BJ (cell line): ENCODE results near the gene PRTG. TPM values are rescaled to one million over a fixed set of nuclear protein-coding genes. Genes with fewer than 3 reads are reported as not detected.

Experiments
- CTCF ChIA-PET: fragments of 350-600 bp; formaldehyde crosslinking; extraction: SDS; loops from one replicate; lab custom pipeline; 2021; ENCODE audit warnings: antibody characterized with exemption, inconsistent platforms; lab: Yijun Ruan, JAX
- POLR2A ChIA-PET: fragments of 300-600 bp; sonication (Branson Sonifier 250); formaldehyde crosslinking; extraction: SDS; loops from one replicate; lab custom pipeline; 2021; ENCODE audit warnings: antibody characterized with exemption; lab: Charles Lee
- DNase-seq: peaks from one replicate; pipeline ENCODE4 v3.0.0-alpha.2; 2011; ENCODE audit warnings: low read depth
- H3K27me3 ChIP-seq: 2 replicates; pipeline ENCODE4 v1.6.0; 2011; ENCODE audit warnings: low read length; ENCODE audit not compliant: control insufficient read depth, insufficient read depth
- H3K36me3 ChIP-seq: 2 replicates; pipeline ENCODE4 v1.5.1; 2011; ENCODE audit warnings: low read length; ENCODE audit not compliant: control insufficient read depth, insufficient read depth
- H3K4me3 ChIP-seq: 2 replicates; pipeline ENCODE4 v1.5.1; 2011; ENCODE audit warnings: low read depth, mild to moderate bottlenecking, control low read depth, low read length
- polyA plus RNA-seq: library from polyadenylated mRNA; depleted of rRNA; stranded (reverse); fragments of >200 nt; gene quantifications from 2 replicates; pipeline ENCODE4 v1.2.3, GENCODE V29; 2011
- TF ChIP-seq, protein P1 (sequence below): IDR thresholded peaks from 2 replicates; pipeline ENCODE4 v1.5.1; 2011; ENCODE audit warnings: low read depth, mild to moderate bottlenecking, control low read depth, inconsistent platforms, low read length, moderate library complexity; ENCODE audit not compliant: insufficient read depth

Gene PRTG
- polyA plus RNA-seq, 1 experiment: 0.94 TPM

DNA sequence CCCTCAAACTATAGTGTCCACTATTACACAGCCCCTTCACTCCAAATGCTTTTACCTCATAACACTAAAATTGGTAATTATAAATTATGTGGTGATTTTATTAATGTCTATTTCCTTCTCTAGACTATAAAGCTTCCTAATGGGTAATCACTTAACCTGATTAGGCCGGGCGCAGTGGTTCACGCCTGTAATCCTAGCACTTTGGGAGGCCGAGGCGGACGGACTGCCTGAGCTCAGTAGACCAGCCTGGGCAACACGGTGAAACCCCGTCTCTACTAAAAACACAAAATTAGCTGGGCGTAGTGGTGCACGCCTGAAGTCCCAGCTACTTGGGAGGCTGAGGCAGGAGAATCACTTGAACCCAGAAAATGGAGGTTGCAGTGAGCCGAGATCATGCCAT, 83.5 kb downstream of the PRTG start:
- CTCF ChIA-PET: interaction anchor here (0.6 to 2.0 kb wide), 4 partner anchors 9 to 186 kb away, joined by 3 to 9 read pairs (median 3); no protein-coding TSS in a partner anchor
- no peak overlapping the region for H3K4me3 ChIP-seq
- no peaks in the 10 kb centered on the region for H3K27me3 ChIP-seq
- TF ChIP-seq, protein P1, sequence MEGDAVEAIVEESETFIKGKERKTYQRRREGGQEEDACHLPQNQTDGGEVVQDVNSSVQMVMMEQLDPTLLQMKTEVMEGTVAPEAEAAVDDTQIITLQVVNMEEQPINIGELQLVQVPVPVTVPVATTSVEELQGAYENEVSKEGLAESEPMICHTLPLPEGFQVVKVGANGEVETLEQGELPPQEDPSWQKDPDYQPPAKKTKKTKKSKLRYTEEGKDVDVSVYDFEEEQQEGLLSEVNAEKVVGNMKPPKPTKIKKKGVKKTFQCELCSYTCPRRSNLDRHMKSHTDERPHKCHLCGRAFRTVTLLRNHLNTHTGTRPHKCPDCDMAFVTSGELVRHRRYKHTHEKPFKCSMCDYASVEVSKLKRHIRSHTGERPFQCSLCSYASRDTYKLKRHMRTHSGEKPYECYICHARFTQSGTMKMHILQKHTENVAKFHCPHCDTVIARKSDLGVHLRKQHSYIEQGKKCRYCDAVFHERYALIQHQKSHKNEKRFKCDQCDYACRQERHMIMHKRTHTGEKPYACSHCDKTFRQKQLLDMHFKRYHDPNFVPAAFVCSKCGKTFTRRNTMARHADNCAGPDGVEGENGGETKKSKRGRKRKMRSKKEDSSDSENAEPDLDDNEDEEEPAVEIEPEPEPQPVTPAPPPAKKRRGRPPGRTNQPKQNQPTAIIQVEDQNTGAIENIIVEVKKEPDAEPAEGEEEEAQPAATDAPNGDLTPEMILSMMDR: no peak
- DNase-seq: no peak
- no peaks in the 10 kb centered on the region for H3K36me3 ChIP-seq
- POLR2A ChIA-PET: no interaction called here

DNA sequence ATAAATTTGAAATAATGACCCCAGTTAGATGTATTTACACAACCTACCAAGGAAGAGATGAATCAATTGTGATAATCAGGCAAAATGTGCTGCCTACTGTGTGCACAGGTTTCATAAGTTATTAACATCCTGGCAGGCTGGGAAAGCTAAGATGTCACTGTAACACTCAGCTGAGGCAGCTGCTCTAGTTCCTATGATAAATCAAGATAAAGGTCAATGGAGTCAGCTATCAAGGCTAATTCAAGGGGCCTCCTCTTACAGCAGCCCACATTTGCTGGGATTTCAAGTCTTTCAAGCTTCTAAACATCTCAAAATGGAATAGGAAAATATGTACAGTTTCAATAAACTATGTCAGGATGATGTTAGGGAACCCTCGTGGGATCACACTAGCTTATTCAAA, 84.1 kb downstream of the PRTG start:
- Histone ChIP-seq H3K36me3 (no peaks in the 10 kb centered on the region), H3K4me3 (no peak overlapping the region), H3K27me3 (no peaks in the 10 kb centered on the region)
- no peak for DNase-seq
- POLR2A ChIA-PET: no interaction called here
- CTCF ChIA-PET: interaction anchor here (1.0 to 2.0 kb wide), 2 partner anchors 10 kb away, joined by 3 to 9 read pairs; no protein-coding TSS in a partner anchor
- TF ChIP-seq, protein P1: no peak

DNA sequence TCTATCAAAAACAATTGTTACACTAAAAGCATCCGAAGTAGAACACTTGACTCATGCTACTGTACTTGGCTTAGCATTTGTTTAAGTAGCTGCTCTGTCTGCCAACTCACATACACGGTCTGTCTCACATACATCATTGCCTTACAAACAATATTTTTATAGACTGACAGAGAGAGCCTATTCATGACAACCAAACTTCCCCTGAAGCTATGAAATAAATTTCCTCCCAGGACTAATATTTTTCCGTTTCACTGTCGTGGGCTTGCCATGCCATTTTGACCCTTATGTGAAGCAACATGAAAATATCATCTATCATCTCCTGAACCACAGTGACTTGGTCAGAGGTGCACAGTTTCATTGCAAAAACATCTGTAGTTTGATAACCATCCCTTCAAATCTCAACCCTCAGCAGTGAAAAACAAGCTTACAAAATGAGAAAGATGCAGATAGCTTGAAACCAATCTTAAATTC, 88.4 kb downstream of the PRTG start:
- ChIA-PET CTCF (no interaction called here), POLR2A (no interaction called here)
- TF ChIP-seq, protein P1: no peak
- no peak overlapping the region for H3K4me3 ChIP-seq
- H3K36me3 ChIP-seq: no peaks in the 10 kb centered on the region
- no peak for DNase-seq
- H3K27me3 ChIP-seq: no peaks in the 10 kb centered on the region

DNA sequence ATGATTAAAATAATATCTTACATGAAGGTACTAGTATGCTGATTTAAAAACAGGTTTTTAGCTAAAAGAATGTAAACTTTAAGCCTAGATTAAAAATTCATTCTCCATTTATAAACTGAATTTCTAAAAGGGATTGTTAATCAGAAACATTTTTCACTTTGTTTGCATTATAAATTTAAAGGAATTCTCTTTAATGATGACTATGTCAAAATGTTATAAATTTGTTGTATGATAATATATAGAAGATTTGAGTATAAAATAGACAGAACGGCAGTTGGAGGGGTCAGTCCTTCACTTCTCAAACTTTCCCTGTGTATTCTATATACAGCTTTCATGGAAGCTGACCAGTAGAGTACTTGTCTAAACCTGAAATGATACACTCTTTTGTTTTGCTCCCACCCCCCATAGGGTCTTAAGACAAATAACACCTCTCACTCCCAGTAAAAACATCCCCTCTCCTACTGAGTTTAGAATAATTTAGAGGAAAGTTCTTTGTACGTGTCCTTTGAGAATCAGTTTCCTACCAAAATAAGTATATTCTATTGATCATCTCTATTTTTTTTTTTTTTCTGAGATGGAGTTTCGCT, 90.0 kb downstream of the PRTG start:
- Histone ChIP-seq H3K4me3 (no peak overlapping the region), H3K27me3 (no peaks in the 10 kb centered on the region), H3K36me3 (no peaks in the 10 kb centered on the region)
- ChIA-PET POLR2A (no interaction called here), CTCF (interaction anchor here (1.0 kb wide), 1 partner anchor 11 kb away, joined by 3 read pairs; no protein-coding TSS in a partner anchor)
- TF ChIP-seq, protein P1: no peak
- DNase-seq: no peak

DNA sequence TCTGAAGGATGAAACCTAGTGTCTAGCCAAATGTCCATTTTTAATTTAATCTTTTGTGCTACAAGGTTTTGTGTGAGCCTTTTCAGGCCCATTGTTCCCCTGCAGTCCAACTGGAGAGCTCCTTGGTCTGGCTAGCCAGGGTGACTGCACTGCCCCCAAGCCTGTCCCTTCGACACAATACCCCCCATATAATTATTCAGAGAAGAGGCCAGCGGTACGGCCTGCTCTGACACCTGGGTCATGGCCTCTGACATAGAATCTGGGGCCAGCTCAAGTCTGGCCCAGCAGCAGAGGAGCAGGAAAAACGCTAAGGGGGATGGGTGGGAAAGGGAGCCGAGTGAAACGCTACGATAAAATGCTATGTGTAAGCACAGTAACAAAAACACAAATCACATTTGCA, 90.6 kb downstream of the PRTG start:
- DNase-seq: no peak
- TF ChIP-seq, protein P1: no peak
- Histone ChIP-seq H3K4me3 (no peak overlapping the region), H3K36me3 (no peaks in the 10 kb centered on the region), H3K27me3 (no peaks in the 10 kb centered on the region)
- ChIA-PET POLR2A (no interaction called here), CTCF (interaction anchor here (1.0 to 6.7 kb wide), 2 partner anchors 11 to 148 kb away, joined by 3 to 77 read pairs; no protein-coding TSS in a partner anchor)
